Measurements from ENCODE around the gene PPIE. TPM values are rescaled to one million over a fixed set of nuclear protein-coding genes. Genes with fewer than 3 reads are reported as not detected.

The PPIE gene
- total RNA-seq, 1 experiment from 2014 or later, result 42.5 TPM

DNA sequence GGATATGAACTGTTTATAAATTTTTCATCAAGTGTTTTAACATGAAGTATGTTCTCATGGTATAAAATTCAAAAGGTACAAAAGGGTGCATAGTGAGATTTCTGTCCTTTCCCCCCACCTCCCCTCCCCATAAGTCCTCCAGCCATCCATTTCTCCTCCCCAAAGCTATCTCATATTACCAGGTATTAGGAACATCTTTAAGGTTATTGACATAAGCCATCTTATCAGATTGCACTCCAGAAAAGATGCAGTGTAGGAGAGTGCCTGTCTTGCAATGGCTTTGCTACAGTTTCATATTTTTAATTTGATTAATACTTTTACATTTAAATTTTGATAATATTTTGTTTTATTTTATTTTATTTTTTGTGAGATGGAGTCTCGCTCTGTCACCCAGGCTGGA is 33.9 kb upstream of the PPIE start:
- H3K4me3 Mint-ChIP-seq, result no peak overlapping the region
- no peaks in the 10 kb centered on the region for H3K9me3 Mint-ChIP-seq
- TF ChIP-seq PREB (CRISPR knock-in tag; IDR thresholded peaks at IDR 0.05; ENCODE audit: borderline replicate concordance) (no peak), SMAD3 (CRISPR knock-in tag; IDR thresholded peaks at IDR 0.05; ENCODE audit: borderline replicate concordance) (no peak), ESRRA (CRISPR knock-in tag; IDR thresholded peaks at IDR 0.05; ENCODE audit: borderline replicate concordance) (no peak), FOXK1 (CRISPR knock-in tag; IDR thresholded peaks at IDR 0.05) (no peak), GABPB1 (CRISPR knock-in tag; IDR thresholded peaks at IDR 0.05) (no peak)
- TF ChIP-seq, protein P1, sequence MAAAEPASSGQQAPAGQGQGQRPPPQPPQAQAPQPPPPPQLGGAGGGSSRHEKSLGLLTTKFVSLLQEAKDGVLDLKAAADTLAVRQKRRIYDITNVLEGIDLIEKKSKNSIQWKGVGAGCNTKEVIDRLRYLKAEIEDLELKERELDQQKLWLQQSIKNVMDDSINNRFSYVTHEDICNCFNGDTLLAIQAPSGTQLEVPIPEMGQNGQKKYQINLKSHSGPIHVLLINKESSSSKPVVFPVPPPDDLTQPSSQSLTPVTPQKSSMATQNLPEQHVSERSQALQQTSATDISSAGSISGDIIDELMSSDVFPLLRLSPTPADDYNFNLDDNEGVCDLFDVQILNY (CRISPR knock-in tag; IDR thresholded peaks at IDR 0.05), result no peak
- H3K27me3 Mint-ChIP-seq (ENCODE audit: low read depth), result peaks cover 100% of the 10 kb centered on the region
- DNase-seq (ENCODE audit: low spot score), result no peak
- no peaks in the 10 kb centered on the region for H3K36me3 Mint-ChIP-seq
- ChIA-PET CTCF (interaction anchor here (0.9 to 1.9 kb wide), 2 partner anchors 95 to 99 kb away, joined by 3 to 7 read pairs; no protein-coding TSS in a partner anchor), POLR2A (no interaction called here)
- no peak for ATAC-seq
- H3K4me1 Mint-ChIP-seq, result peaks cover 19% of the 10 kb centered on the region
- H3K27ac Mint-ChIP-seq, result no peak overlapping the region

- H3K9me3 Mint-ChIP-seq, result no peaks in the 10 kb centered on the region
- CTCF ChIA-PET, result interaction anchor here (2.1 to 2.3 kb wide), 2 partner anchors 36 to 50 kb away, joined by 6 read pairs; partner anchors contain the start of gene NT5C1A
- TF ChIP-seq, protein P2, sequence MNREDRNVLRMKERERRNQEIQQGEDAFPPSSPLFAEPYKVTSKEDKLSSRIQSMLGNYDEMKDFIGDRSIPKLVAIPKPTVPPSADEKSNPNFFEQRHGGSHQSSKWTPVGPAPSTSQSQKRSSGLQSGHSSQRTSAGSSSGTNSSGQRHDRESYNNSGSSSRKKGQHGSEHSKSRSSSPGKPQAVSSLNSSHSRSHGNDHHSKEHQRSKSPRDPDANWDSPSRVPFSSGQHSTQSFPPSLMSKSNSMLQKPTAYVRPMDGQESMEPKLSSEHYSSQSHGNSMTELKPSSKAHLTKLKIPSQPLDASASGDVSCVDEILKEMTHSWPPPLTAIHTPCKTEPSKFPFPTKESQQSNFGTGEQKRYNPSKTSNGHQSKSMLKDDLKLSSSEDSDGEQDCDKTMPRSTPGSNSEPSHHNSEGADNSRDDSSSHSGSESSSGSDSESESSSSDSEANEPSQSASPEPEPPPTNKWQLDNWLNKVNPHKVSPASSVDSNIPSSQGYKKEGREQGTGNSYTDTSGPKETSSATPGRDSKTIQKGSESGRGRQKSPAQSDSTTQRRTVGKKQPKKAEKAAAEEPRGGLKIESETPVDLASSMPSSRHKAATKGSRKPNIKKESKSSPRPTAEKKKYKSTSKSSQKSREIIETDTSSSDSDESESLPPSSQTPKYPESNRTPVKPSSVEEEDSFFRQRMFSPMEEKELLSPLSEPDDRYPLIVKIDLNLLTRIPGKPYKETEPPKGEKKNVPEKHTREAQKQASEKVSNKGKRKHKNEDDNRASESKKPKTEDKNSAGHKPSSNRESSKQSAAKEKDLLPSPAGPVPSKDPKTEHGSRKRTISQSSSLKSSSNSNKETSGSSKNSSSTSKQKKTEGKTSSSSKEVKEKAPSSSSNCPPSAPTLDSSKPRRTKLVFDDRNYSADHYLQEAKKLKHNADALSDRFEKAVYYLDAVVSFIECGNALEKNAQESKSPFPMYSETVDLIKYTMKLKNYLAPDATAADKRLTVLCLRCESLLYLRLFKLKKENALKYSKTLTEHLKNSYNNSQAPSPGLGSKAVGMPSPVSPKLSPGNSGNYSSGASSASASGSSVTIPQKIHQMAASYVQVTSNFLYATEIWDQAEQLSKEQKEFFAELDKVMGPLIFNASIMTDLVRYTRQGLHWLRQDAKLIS (CRISPR knock-in tag; IDR thresholded peaks at IDR 0.05; ENCODE audit: borderline replicate concordance), result no peak
- no peak for TF ChIP-seq ZNF263 (CRISPR knock-in tag; IDR thresholded peaks at IDR 0.05; ENCODE audit: low read depth)
- TF ChIP-seq, protein P3, sequence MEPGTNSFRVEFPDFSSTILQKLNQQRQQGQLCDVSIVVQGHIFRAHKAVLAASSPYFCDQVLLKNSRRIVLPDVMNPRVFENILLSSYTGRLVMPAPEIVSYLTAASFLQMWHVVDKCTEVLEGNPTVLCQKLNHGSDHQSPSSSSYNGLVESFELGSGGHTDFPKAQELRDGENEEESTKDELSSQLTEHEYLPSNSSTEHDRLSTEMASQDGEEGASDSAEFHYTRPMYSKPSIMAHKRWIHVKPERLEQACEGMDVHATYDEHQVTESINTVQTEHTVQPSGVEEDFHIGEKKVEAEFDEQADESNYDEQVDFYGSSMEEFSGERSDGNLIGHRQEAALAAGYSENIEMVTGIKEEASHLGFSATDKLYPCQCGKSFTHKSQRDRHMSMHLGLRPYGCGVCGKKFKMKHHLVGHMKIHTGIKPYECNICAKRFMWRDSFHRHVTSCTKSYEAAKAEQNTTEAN (CRISPR knock-in tag; IDR thresholded peaks at IDR 0.05), result no peak
- TF ChIP-seq, protein P4, sequence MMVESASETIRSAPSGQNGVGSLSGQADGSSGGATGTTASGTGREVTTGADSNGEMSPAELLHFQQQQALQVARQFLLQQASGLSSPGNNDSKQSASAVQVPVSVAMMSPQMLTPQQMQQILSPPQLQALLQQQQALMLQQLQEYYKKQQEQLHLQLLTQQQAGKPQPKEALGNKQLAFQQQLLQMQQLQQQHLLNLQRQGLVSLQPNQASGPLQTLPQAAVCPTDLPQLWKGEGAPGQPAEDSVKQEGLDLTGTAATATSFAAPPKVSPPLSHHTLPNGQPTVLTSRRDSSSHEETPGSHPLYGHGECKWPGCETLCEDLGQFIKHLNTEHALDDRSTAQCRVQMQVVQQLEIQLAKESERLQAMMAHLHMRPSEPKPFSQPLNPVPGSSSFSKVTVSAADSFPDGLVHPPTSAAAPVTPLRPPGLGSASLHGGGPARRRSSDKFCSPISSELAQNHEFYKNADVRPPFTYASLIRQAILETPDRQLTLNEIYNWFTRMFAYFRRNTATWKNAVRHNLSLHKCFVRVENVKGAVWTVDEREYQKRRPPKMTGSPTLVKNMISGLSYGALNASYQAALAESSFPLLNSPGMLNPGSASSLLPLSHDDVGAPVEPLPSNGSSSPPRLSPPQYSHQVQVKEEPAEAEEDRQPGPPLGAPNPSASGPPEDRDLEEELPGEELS (CRISPR knock-in tag; IDR thresholded peaks at IDR 0.05), result no peak
Measured at GRCh38 chr1:39707506-39707905, 31.2 kb upstream of the PPIE start.

More at GRCh38 chr1:39707506-39707905, 31.2 kb upstream of the PPIE start:
- Mint-ChIP-seq H3K27me3 (ENCODE audit: low read depth) (peaks cover 100% of the 10 kb centered on the region), H3K4me1 (peaks cover 12% of the 10 kb centered on the region), H3K36me3 (no peaks in the 10 kb centered on the region), H3K4me3 (no peak overlapping the region), H3K27ac (no peak overlapping the region)
- no peak for DNase-seq (ENCODE audit: low spot score)
- POLR2A ChIA-PET, result no interaction called here
- no peak for ATAC-seq
